K562 (cell line): Measurements from ENCODE around the gene GLP1R. TPM values are rescaled to one million over a fixed set of nuclear protein-coding genes. Genes with fewer than 3 reads are reported as not detected.

Experiments
- ATAC-seq: fragments of 200-7000 bp; cut with Tn5 transposase; 3 replicates; pipeline ENCODE4 v1.9.1; 2020; ENCODE audit warnings: moderate library complexity
- BruUV-seq: library from RNA; stranded (reverse); fragments of 400-500 nt; replicated peaks from 2 replicates; lab custom pipeline; 2021; lab: Mats Ljungman, UMichigan
- CTCF ChIA-PET: fragments of 300-600 bp; formaldehyde crosslinking; extraction: SDS; loops from one replicate; lab custom pipeline; 2021; ENCODE audit warnings: low intra/inter-chr PET ratio; lab: Yijun Ruan, JAX
- POLR2A ChIA-PET: fragments of 300-600, 350-650 bp; sonication (Branson Sonifier 250); formaldehyde crosslinking; extraction: SDS; loops from one replicate; lab custom pipeline; 2021; ENCODE audit warnings: antibody characterized with exemption, inconsistent platforms; lab: Yijun Ruan, JAX
- DNase-seq, 4 experiments: peaks; one replicate each; pipeline versions ENCODE4 v3.0.0 to v3.0.0-alpha.2; 2011 to 2018; ENCODE audit warnings: low spot score in 3 of 4, mixed read lengths in 3 of 4; ENCODE audit errors: extremely low read depth in 1 of 4
- FAIRE-seq: peaks from 2 replicates; lab custom pipeline; 2011; peaks lifted over from hg19 to GRCh38; lab: Jason Lieb, UNC
- H2AFZ ChIP-seq: 2 replicates; pipeline ENCODE4 v1.6.0; 2011; ENCODE audit warnings: low read depth, low read length, control low read depth, inconsistent platforms
- H3K27ac ChIP-seq: fragments of 200-600 bp; 3 replicates; pipeline ENCODE4 v1.8.0; 2011; ENCODE audit warnings: low read depth, mild to moderate bottlenecking, control low read depth, inconsistent platforms, low read length, moderate library complexity, mixed read lengths; ENCODE audit errors: extremely low read depth
- H3K27me3 ChIP-seq, 2 experiments: fragments of 300-600 bp in 1 of 2; 2 replicates in 1 of 2; 3 replicates in 1 of 2; pipeline versions ENCODE4 v1.6.0 to v1.8.0; 2011; ENCODE audit warnings: inconsistent platforms in 2 of 2, low read length in 2 of 2, mild to moderate bottlenecking in 1 of 2, mixed read lengths in 1 of 2, moderate library complexity in 1 of 2; ENCODE audit not compliant: control insufficient read depth in 2 of 2, insufficient read depth in 2 of 2
- H3K36me3 ChIP-seq: fragments of 300-600 bp; 3 replicates; pipeline ENCODE4 v1.8.0; 2011; ENCODE audit warnings: mild to moderate bottlenecking, low read length, inconsistent platforms; ENCODE audit not compliant: control insufficient read depth, insufficient read depth
- H3K4me1 ChIP-seq, 2 experiments: fragments of 200-600 bp in 1 of 2; replicated peaks in 1 of 2; 2 replicates in 1 of 2; 3 replicates in 1 of 2; pipeline versions ENCODE4 v1.5.1 to v1.8.0; 2011; ENCODE audit warnings: inconsistent platforms in 2 of 2, low read length in 2 of 2, mild to moderate bottlenecking in 1 of 2, mixed read lengths in 1 of 2, moderate library complexity in 1 of 2; ENCODE audit not compliant: control insufficient read depth in 2 of 2, insufficient read depth in 2 of 2
- H3K4me2 ChIP-seq: 2 replicates; pipeline ENCODE4 v1.6.1; 2011; ENCODE audit warnings: low read length, control low read depth, inconsistent platforms, mixed read lengths; ENCODE audit not compliant: insufficient read depth
- H3K4me3 ChIP-seq: fragments of 200-600 bp; sonication (generic), shearing (Covaris generic); 2 replicates; pipeline ENCODE4 v1.5.1; 2016; ENCODE audit warnings: control low read depth, inconsistent platforms
- H3K79me2 ChIP-seq: fragments of 200-600 bp; 3 replicates; pipeline ENCODE4 v1.8.0; 2011; ENCODE audit warnings: low read length, inconsistent platforms; ENCODE audit not compliant: control insufficient read depth, insufficient read depth
- H3K9ac ChIP-seq, 2 experiments: 2 replicates each; pipeline versions ENCODE4 v1.6.0 to v1.6.1; 2011; ENCODE audit warnings: low read depth in 2 of 2, low read length in 2 of 2, control low read depth in 1 of 2, inconsistent platforms in 1 of 2, mild to moderate bottlenecking in 1 of 2, mixed read lengths in 1 of 2; ENCODE audit not compliant: insufficient read depth in 1 of 2
- H3K9me1 ChIP-seq: one replicate; pipeline ENCODE4 v1.6.0; 2011; ENCODE audit warnings: inconsistent platforms, mild to moderate bottlenecking, low read length, moderate library complexity; ENCODE audit not compliant: control insufficient read depth, insufficient read depth
- H3K9me3 ChIP-seq: replicated peaks from 2 replicates; pipeline ENCODE4 v1.5.1; 2011; ENCODE audit warnings: low read depth, low read length, inconsistent platforms; ENCODE audit not compliant: control insufficient read depth, insufficient read depth
- H4K20me1 ChIP-seq: replicated peaks from 2 replicates; pipeline ENCODE4 v1.6.1; 2011; ENCODE audit warnings: low read length, inconsistent platforms, mixed read lengths; ENCODE audit not compliant: control insufficient read depth, insufficient read depth
- CCNT2 ChIP-seq: IDR thresholded peaks from 2 replicates; pipeline ENCODE4 v1.6.1; 2011; ENCODE audit warnings: borderline replicate concordance, low read depth, mild to moderate bottlenecking, moderate library complexity, mixed read lengths, low read length; ENCODE audit not compliant: insufficient read length; ENCODE audit errors: extremely low read depth
- FOSL1 ChIP-seq: fragments of 200-800 bp; sonication (Bioruptor generic); conservative IDR thresholded peaks from 2 replicates; pipeline ENCODE4 v1.6.1; 2016; ENCODE audit warnings: missing genetic modification characterization, missing compliant biosample characterization
- WGBS: fragments of 100-300 bp; shearing (Covaris generic); methylation state at CpG from one replicate; pipeline ENCODE4 v1.1.6; 2016; ENCODE audit warnings: low coverage, mixed read lengths; ENCODE audit not compliant: insufficient coverage; ENCODE audit errors: missing lambda C conversion rate; 5-methylcytosine and 5-hydroxymethylcytosine counted together
- in situ Hi-C: fragments of 300-500 bp; cut with MboI; formaldehyde crosslinking; loops from 4 replicates; pipeline ENCODE4 v1.15.0; 2018; ENCODE audit warnings: inconsistent platforms, mixed read lengths
- intact Hi-C: fragments of 100-400 bp; cut with micrococcal nuclease; formaldehyde crosslinking; loops from 2 replicates; pipeline ENCODE4 v1.14.2; 2022
- polyA plus RNA-seq, 8 experiments: library from polyadenylated mRNA; depleted of rRNA in 4 of 8; stranded (reverse) in 5 of 8; unstranded in 3 of 8; fragments of >200 nt; fragmentation: Nextera tagmentation in 2 of 8; fragmentation: Illumina TruSeq in 1 of 8; extraction: Ambion mirVana in 2 of 8; extraction: Trizol in 1 of 8; gene quantifications; 2 replicates each; pipeline versions ENCODE4 v1.2.1 to v1.2.3, GENCODE V29; 2011 to 2014; ENCODE audit warnings: inconsistent platforms in 1 of 8, missing spikeins in 1 of 8
- total RNA-seq, 7 experiments: library from RNA; depleted of rRNA in 6 of 7; stranded (reverse); fragments of >200 nt in 6 of 7; fragmentation: Illumina TruSeq in 2 of 7; extraction: Trizol in 2 of 7; gene quantifications; 2 replicates each; pipeline versions ENCODE4 v1.2.1 to v1.2.3, GENCODE V29; 2011 to 2021; ENCODE audit warnings: low replicate concordance in 1 of 7

GLP1R gene
- total and polyA plus RNA-seq, 9 of the 15 experiments (the other 6 are each of a cell fraction or from before 2014, with no cell fraction given) = not detected

- intact Hi-C loops = no loop called here
- H3K4me1 ChIP-seq = no peaks in the 10 kb centered on the region
- ATAC-seq (no peak), DNase-seq (no peak), FAIRE-seq (no peak)
- CTCF ChIA-PET = no interaction called here
- H2AFZ ChIP-seq = no peak overlapping the region
- no peak overlapping the region for H3K4me2 ChIP-seq
- H3K27me3 ChIP-seq = peaks cover 24 to 74% of the 10 kb centered on the region in 2 experiments; a peak in 4 of 5 replicates
- H3K9me3 ChIP-seq = no peaks in the 10 kb centered on the region
- H3K36me3 ChIP-seq = no peaks in the 10 kb centered on the region
- no TSS peak for BruUV-seq
- H3K4me3 ChIP-seq = no peak overlapping the region
- POLR2A ChIA-PET = interaction anchor here (0.6 to 1.0 kb wide), 5 partner anchors 11 to 83 kb away, joined by 3 to 4 read pairs (median 3); no protein-coding TSS in a partner anchor
- no peak overlapping the region for H3K27ac ChIP-seq
- in situ Hi-C loops = no loop called here
- TF ChIP-seq CCNT2 = no peak
- no peak for TF ChIP-seq FOSL1 (tag)
- no peaks in the 10 kb centered on the region for H3K79me2 ChIP-seq
- H4K20me1 ChIP-seq = peaks cover 4% of the 10 kb centered on the region; the same call in 1 of the 2 replicates
- no peak overlapping the region for H3K9ac ChIP-seq
- WGBS = under 1% methylated on average over 12 of the region's 12 CpGs
- no peaks in the 10 kb centered on the region for H3K9me1 ChIP-seq
These were observed 26.6 kb downstream of the GLP1R start for GRCh38 chr6:39075010-39075686.
